Peyer's patch (tissue), 4 donors: ENCODE data around the gene FAM180A. TPM values are rescaled to one million over a fixed set of nuclear protein-coding genes. Genes with fewer than 3 reads are reported as not detected.

Experiments used
- DNase-seq, 3 donors: peaks; one replicate each; pipeline ENCODE4 v3.0.0-alpha.2; 2017 to 2019
- H3K27ac ChIP-seq, 4 donors: fragments of 200-600 bp; sonication (generic); one replicate each; pipeline ENCODE4 v1.5.1; 2016 to 2019
- H3K27me3 ChIP-seq, 2 donors: fragments of 200-600 bp; sonication (generic); one replicate each; pipeline ENCODE4 v1.5.1; 2019
- H3K36me3 ChIP-seq, 3 donors: fragments of 200-600 bp; sonication (generic); one replicate each; pipeline ENCODE4 v1.5.1; 2016 to 2019
- H3K4me1 ChIP-seq, 4 donors: fragments of 200-600 bp; sonication (generic); one replicate each; pipeline ENCODE4 v1.5.1; 2016 to 2019
- H3K4me3 ChIP-seq, 4 donors: fragments of 200-600 bp; sonication (generic); 1 replicate in 3 of 4; 2 replicates in 1 of 4; pipeline ENCODE4 v1.5.1; 2016 to 2019; ENCODE audit warnings: mild to moderate bottlenecking in 1 of 4
- H3K9me3 ChIP-seq, 4 donors: fragments of 200-600 bp; sonication (generic); one replicate each; pipeline ENCODE4 v1.5.1; 2016 to 2019; ENCODE audit warnings: mild to moderate bottlenecking in 1 of 4
- CTCF ChIP-seq, 6 experiments: fragments of 450-650 bp in 4 of 6; fragments of 200-600 bp in 2 of 6; sonication (generic) in 1 of 6; IDR thresholded peaks; one replicate each; pipeline ENCODE4 v1.5.1; 2017 to 2019; ENCODE audit warnings: antibody characterized with exemption in 6 of 6, mild to moderate bottlenecking in 3 of 6, moderate library complexity in 1 of 6
- POLR2A ChIP-seq, 2 donors: fragments of 450-650 bp; IDR thresholded peaks; one replicate each; pipeline ENCODE4 v1.5.1; 2017; ENCODE audit warnings: antibody characterized with exemption in 2 of 2, mild to moderate bottlenecking in 2 of 2, moderate library complexity in 2 of 2
- total RNA-seq, 4 donors: library from RNA; depleted of rRNA; stranded (reverse); fragments of >200 nt; gene quantifications; one replicate each; pipeline ENCODE4 v1.1.0, GENCODE V29; 2016

Gene FAM180A
- total RNA-seq, 4 donors from 2014 or later = 3.3 to 4.4 TPM; not detected in 2

GRCh38 chr7:135718794-135719437, 29.7 kb downstream of the FAM180A start:
- Histone ChIP-seq H3K36me3 (no peaks in the 10 kb centered on the region), H3K4me1 (no peaks in the 10 kb centered on the region), H3K27me3 (no peaks in the 10 kb centered on the region), H3K4me3 (no peak overlapping the region), H3K27ac (no peak overlapping the region), H3K9me3 (no peaks in the 10 kb centered on the region)
- peak in 1 of 3 donors; percentile 26 for DNase-seq
- TF ChIP-seq CTCF (IDR thresholded peaks at IDR 0.05) = no peak
- no peak for TF ChIP-seq POLR2A (IDR thresholded peaks at IDR 0.05)

GRCh38 chr7:135718219-135718618, 30.4 kb downstream of the FAM180A start:
- H3K4me1 ChIP-seq = no peaks in the 10 kb centered on the region
- no peak overlapping the region for H3K4me3 ChIP-seq
- no peak overlapping the region for H3K27ac ChIP-seq
- no peaks in the 10 kb centered on the region for H3K9me3 ChIP-seq
- no peaks in the 10 kb centered on the region for H3K36me3 ChIP-seq
- DNase-seq = no peak
- no peaks in the 10 kb centered on the region for H3K27me3 ChIP-seq
- TF ChIP-seq POLR2A (IDR thresholded peaks at IDR 0.05) (no peak), CTCF (IDR thresholded peaks at IDR 0.05) (no peak)

GRCh38 chr7:135717693-135718092, 30.9 kb downstream of the FAM180A start:
- Histone ChIP-seq H3K9me3 (no peaks in the 10 kb centered on the region), H3K36me3 (no peaks in the 10 kb centered on the region), H3K4me3 (no peak overlapping the region), H3K27ac (no peak overlapping the region), H3K4me1 (no peaks in the 10 kb centered on the region), H3K27me3 (no peaks in the 10 kb centered on the region)
- peak in 1 of 3 donors; percentile 19 for DNase-seq
- TF ChIP-seq POLR2A (IDR thresholded peaks at IDR 0.05) (no peak), CTCF (IDR thresholded peaks at IDR 0.05) (no peak)

- Histone ChIP-seq H3K4me3 (no peak overlapping the region), H3K27me3 (no peaks in the 10 kb centered on the region), H3K9me3 (no peaks in the 10 kb centered on the region), H3K27ac (no peak overlapping the region), H3K36me3 (no peaks in the 10 kb centered on the region), H3K4me1 (no peaks in the 10 kb centered on the region)
- no peak for DNase-seq
- no peak for TF ChIP-seq POLR2A (IDR thresholded peaks at IDR 0.05)
- TF ChIP-seq CTCF (IDR thresholded peaks at IDR 0.05) = no peak
Measured at GRCh38 chr7:135716677-135717238, 31.9 kb downstream of the FAM180A start.

GRCh38 chr7:135715673-135716072, 32.9 kb downstream of the FAM180A start:
- Histone ChIP-seq H3K4me3 (no peak overlapping the region), H3K4me1 (no peaks in the 10 kb centered on the region), H3K36me3 (no peaks in the 10 kb centered on the region), H3K9me3 (no peaks in the 10 kb centered on the region), H3K27me3 (no peaks in the 10 kb centered on the region), H3K27ac (no peak overlapping the region)
- no peak for DNase-seq
- TF ChIP-seq CTCF (IDR thresholded peaks at IDR 0.05) (no peak), POLR2A (IDR thresholded peaks at IDR 0.05) (no peak)
